ENCODE data around the gene DTD1. TPM values are rescaled to one million over a fixed set of nuclear protein-coding genes. Genes with fewer than 3 reads are reported as not detected.
"Not testable (repeated sequence)": the region's sequence is repeated elsewhere in the genome, so short reads cannot be mapped to it uniquely, and the experiment has no call there.

DTD1 gene
- total RNA-seq, 3 donors from 2014 or later (not counting 1 experiment from before 2014, with no cell fraction given), result 23.4 to 28.4 (median 24.1) TPM

- DNase-seq, result no peak
- peaks cover 13 to 41% of the 10 kb centered on the region in 2 donors for H3K27me3 Mint-ChIP-seq (ENCODE audit: low read depth in 2 of 2)
- intact Hi-C loops (cut with micrococcal nuclease), result no loop called here
- Histone ChIP-seq H3K4me1 (ENCODE audit: control insufficient read depth, insufficient read depth, low read length) (no peaks in the 10 kb centered on the region), H3K27ac (ENCODE audit: low read length) (no peak overlapping the region), H3K36me3 (ENCODE audit: control insufficient read depth, insufficient read depth, low read length) (no peaks in the 10 kb centered on the region), H3K4me3 (ENCODE audit: low read length) (no peak overlapping the region), H3K9me3 (ENCODE audit: control insufficient read depth, insufficient read depth, low read length) (no peaks in the 10 kb centered on the region), H3K27me3 (ENCODE audit: control insufficient read depth, insufficient read depth, low read length) (no peaks in the 10 kb centered on the region)
- no peak overlapping the region for H3K4me3 Mint-ChIP-seq
- H3K9me3 Mint-ChIP-seq, result no peaks in the 10 kb centered on the region
- no peak overlapping the region for H3K27ac Mint-ChIP-seq
- no peaks in the 10 kb centered on the region for H3K36me3 Mint-ChIP-seq
- TF ChIP-seq CTCF (IDR thresholded peaks at IDR 0.05), result no peak
- 87% methylated on average over 3 of the region's 5 CpGs for WGBS (ENCODE audit: insufficient coverage)
- ATAC-seq, result no peak
- H3K4me1 Mint-ChIP-seq, result no peaks in the 10 kb centered on the region
These were observed 195.6 kb downstream of the DTD1 start for GRCh38 chr20:18783385-18783959.

GRCh38 chr20:18787046-18787445 lies 199.2 kb downstream of the DTD1 start:
- H3K27me3 Mint-ChIP-seq (ENCODE audit: low read depth in 2 of 2), result peaks cover 18 to 66% of the 10 kb centered on the region in 2 donors
- H3K27ac Mint-ChIP-seq; ATAC-seq; H3K4me1 Mint-ChIP-seq; H3K4me1 ChIP-seq (ENCODE audit: control insufficient read depth, insufficient read depth, low read length); H3K27me3 ChIP-seq (ENCODE audit: control insufficient read depth, insufficient read depth, low read length); H3K4me3 Mint-ChIP-seq; H3K4me3 ChIP-seq (ENCODE audit: low read length); DNase-seq; H3K27ac ChIP-seq (ENCODE audit: low read length); H3K9me3 ChIP-seq (ENCODE audit: control insufficient read depth, insufficient read depth, low read length); H3K36me3 Mint-ChIP-seq; H3K36me3 ChIP-seq (ENCODE audit: control insufficient read depth, insufficient read depth, low read length); intact Hi-C loops (cut with micrococcal nuclease); H3K9me3 Mint-ChIP-seq: not testable (repeated sequence)
- WGBS (ENCODE audit: insufficient coverage), result 92% methylated on average over 2 of the region's 2 CpGs

GRCh38 chr20:18788021-18788420 lies 200.2 kb downstream of the DTD1 start:
- peaks cover 22 to 74% of the 10 kb centered on the region in 2 donors for H3K27me3 Mint-ChIP-seq (ENCODE audit: low read depth in 2 of 2)
- H3K4me3 Mint-ChIP-seq, result no peak overlapping the region
- H3K4me1 Mint-ChIP-seq, result no peaks in the 10 kb centered on the region
- Histone ChIP-seq H3K4me3 (ENCODE audit: low read length) (no peak overlapping the region), H3K9me3 (ENCODE audit: control insufficient read depth, insufficient read depth, low read length) (no peaks in the 10 kb centered on the region), H3K27me3 (ENCODE audit: control insufficient read depth, insufficient read depth, low read length) (peaks cover 2% of the 10 kb centered on the region), H3K36me3 (ENCODE audit: control insufficient read depth, insufficient read depth, low read length) (no peaks in the 10 kb centered on the region), H3K4me1 (ENCODE audit: control insufficient read depth, insufficient read depth, low read length) (no peaks in the 10 kb centered on the region), H3K27ac (ENCODE audit: low read length) (no peak overlapping the region)
- DNase-seq (no peak), ATAC-seq (no peak)
- H3K27ac Mint-ChIP-seq, result no peak overlapping the region
- H3K36me3 Mint-ChIP-seq, result peaks cover 7% of the 10 kb centered on the region
- TF ChIP-seq CTCF (IDR thresholded peaks at IDR 0.05), result no peak
- no peaks in the 10 kb centered on the region for H3K9me3 Mint-ChIP-seq
- intact Hi-C loops (cut with micrococcal nuclease), result no loop called here

- no peak for ATAC-seq
- Mint-ChIP-seq H3K4me1 (peaks cover 18 to 19% of the 10 kb centered on the region in 2 donors), H3K27ac (no peak overlapping the region), H3K4me3 (no peak overlapping the region), H3K9me3 (no peaks in the 10 kb centered on the region), H3K36me3 (peaks cover 7% of the 10 kb centered on the region), H3K27me3 (ENCODE audit: low read depth in 2 of 2) (peaks cover 18 to 69% of the 10 kb centered on the region in 2 donors)
- 59% methylated on average over 3 of the region's 3 CpGs for WGBS (ENCODE audit: insufficient coverage)
- intact Hi-C loops (cut with micrococcal nuclease), result loop anchor here (5.0 kb wide), 2 partner anchors 43 to 283 kb away; partner anchors contain the start of gene SEC23B
- H3K9me3 ChIP-seq (ENCODE audit: control insufficient read depth, insufficient read depth, low read length), result no peaks in the 10 kb centered on the region
- peaks cover 12% of the 10 kb centered on the region for H3K4me1 ChIP-seq (ENCODE audit: control insufficient read depth, insufficient read depth, low read length)
- no peaks in the 10 kb centered on the region for H3K36me3 ChIP-seq (ENCODE audit: control insufficient read depth, insufficient read depth, low read length)
- no peak overlapping the region for H3K27ac ChIP-seq (ENCODE audit: low read length)
- no peak for DNase-seq
- peaks cover 2% of the 10 kb centered on the region for H3K27me3 ChIP-seq (ENCODE audit: control insufficient read depth, insufficient read depth, low read length)
- TF ChIP-seq CTCF (IDR thresholded peaks at IDR 0.05), result no peak
- no peak overlapping the region for H3K4me3 ChIP-seq (ENCODE audit: low read length)
These were observed 202.9 kb downstream of the DTD1 start for GRCh38 chr20:18790787-18791186.
